OCI-LY1 (cell line): ENCODE measurements around the gene PCAT6.

Experiments used
- H2AFZ ChIP-seq: fragments of 200-600 bp; sonication (generic), shearing (Covaris generic); 2 replicates; pipeline ENCODE4 v1.6.0; 2014; ENCODE audit warnings: antibody characterized with exemption, mild to moderate bottlenecking, low read length
- H3F3A ChIP-seq: fragments of 200-600 bp; sonication (generic), shearing (Covaris generic); 2 replicates; pipeline ENCODE4 v1.6.0; 2014; ENCODE audit warnings: mild to moderate bottlenecking, antibody characterized with exemption, low read length, moderate library complexity; ENCODE audit not compliant: insufficient read depth
- H3K27ac ChIP-seq: fragments of 200-600 bp; sonication (generic); 2 replicates; pipeline ENCODE4 v1.5.1; 2014; ENCODE audit warnings: low read length, mixed run types, mild to moderate bottlenecking, low read depth; ENCODE audit not compliant: poor library complexity, severe bottlenecking
- H3K27me3 ChIP-seq: fragments of 200-600 bp; sonication (generic); 2 replicates; pipeline ENCODE4 v1.6.0; 2014; ENCODE audit warnings: antibody characterized with exemption, mild to moderate bottlenecking, low read length, moderate library complexity; ENCODE audit not compliant: insufficient read depth
- H3K36me3 ChIP-seq: fragments of 200-600 bp; sonication (generic); 2 replicates; pipeline ENCODE4 v1.6.1; 2014; ENCODE audit warnings: mild to moderate bottlenecking, antibody characterized with exemption, low read length, moderate library complexity, mixed read lengths; ENCODE audit not compliant: insufficient read depth
- H3K4me1 ChIP-seq: fragments of 200-600 bp; sonication (generic); 2 replicates; pipeline ENCODE4 v1.5.1; 2014; ENCODE audit warnings: mild to moderate bottlenecking, low read length, moderate library complexity; ENCODE audit not compliant: insufficient read depth, severe bottlenecking
- H3K4me2 ChIP-seq: fragments of 200-600 bp; sonication (generic), shearing (Covaris generic); 2 replicates; pipeline ENCODE4 v1.6.1; 2014; ENCODE audit warnings: low read length
- H3K4me3 ChIP-seq: fragments of 200-600 bp; sonication (generic); 2 replicates; pipeline ENCODE4 v1.5.1; 2014; ENCODE audit warnings: low read length, low read depth, mild to moderate bottlenecking, mixed read lengths; ENCODE audit not compliant: poor library complexity, severe bottlenecking
- H3K79me2 ChIP-seq: fragments of 200-600 bp; shearing (Covaris generic); 2 replicates; pipeline ENCODE4 v1.6.1; 2016; ENCODE audit warnings: mixed run types, low read length, mixed read lengths; ENCODE audit not compliant: insufficient read depth
- H3K9ac ChIP-seq: fragments of 200-600 bp; sonication (generic), shearing (Covaris generic); 2 replicates; pipeline ENCODE4 v1.6.1; 2014; ENCODE audit warnings: mild to moderate bottlenecking, low read length, mixed read lengths
- H3K9me2 ChIP-seq: fragments of 200-600 bp; sonication (generic), shearing (Covaris generic); 2 replicates; pipeline ENCODE4 v1.6.1; 2014; ENCODE audit warnings: low read depth, mild to moderate bottlenecking, low read length, mixed read lengths
- H3K9me3 ChIP-seq: fragments of 200-600 bp; shearing (Covaris generic); 2 replicates; pipeline ENCODE4 v1.6.1; 2014; ENCODE audit warnings: low read length, mixed read lengths
- H4K20me1 ChIP-seq: fragments of 200-600 bp; sonication (generic), shearing (Covaris generic); 2 replicates; pipeline ENCODE4 v1.6.0; 2016; ENCODE audit warnings: mild to moderate bottlenecking, low read length; ENCODE audit not compliant: insufficient read depth
- CTCF ChIP-seq: fragments of 200-600 bp; sonication (generic), shearing (Covaris generic); IDR thresholded peaks from 2 replicates; pipeline ENCODE4 v1.5.1; 2017; ENCODE audit warnings: mild to moderate bottlenecking, antibody characterized with exemption, low read length, moderate library complexity, mixed read lengths
- EZH2 ChIP-seq: fragments of 200-600 bp; sonication (generic), shearing (Covaris generic); IDR thresholded peaks from 2 replicates; pipeline ENCODE4 v1.8.0; 2017; ENCODE audit warnings: borderline replicate concordance, mixed run types, mild to moderate bottlenecking, antibody characterized with exemption, low read length, moderate library complexity, mixed read lengths

The PCAT6 gene

GRCh38 chr1:202837746-202838262 lies 27.1 kb downstream of the PCAT6 start:
- H4K20me1 ChIP-seq = no peaks in the 10 kb centered on the region
- H3K4me1 ChIP-seq = no peaks in the 10 kb centered on the region
- H3F3A ChIP-seq = no peaks in the 10 kb centered on the region
- no peak overlapping the region for H2AFZ ChIP-seq
- peaks cover 3% of the 10 kb centered on the region; the same call in 1 of the 2 replicates for H3K27me3 ChIP-seq
- no peaks in the 10 kb centered on the region for H3K9me3 ChIP-seq
- no peaks in the 10 kb centered on the region for H3K79me2 ChIP-seq
- H3K27ac ChIP-seq = no peak overlapping the region
- H3K9me2 ChIP-seq = no peaks in the 10 kb centered on the region
- H3K4me2 ChIP-seq = no peak overlapping the region
- TF ChIP-seq EZH2 = no peak
- TF ChIP-seq CTCF = no peak
- no peaks in the 10 kb centered on the region for H3K36me3 ChIP-seq
- H3K9ac ChIP-seq = no peak overlapping the region
- no peak overlapping the region for H3K4me3 ChIP-seq

- H3K27me3 ChIP-seq = peaks cover 6% of the 10 kb centered on the region; the same call in 1 of the 2 replicates
- no peak overlapping the region for H2AFZ ChIP-seq
- H3F3A ChIP-seq = no peaks in the 10 kb centered on the region
- H4K20me1 ChIP-seq = no peaks in the 10 kb centered on the region
- no peaks in the 10 kb centered on the region for H3K9me3 ChIP-seq
- H3K36me3 ChIP-seq = no peaks in the 10 kb centered on the region
- no peak overlapping the region for H3K4me2 ChIP-seq
- no peak overlapping the region for H3K9ac ChIP-seq
- H3K4me3 ChIP-seq = no peak overlapping the region
- H3K79me2 ChIP-seq = no peaks in the 10 kb centered on the region
- H3K27ac ChIP-seq = no peak overlapping the region
- TF ChIP-seq EZH2 (no peak), CTCF (no peak)
- no peaks in the 10 kb centered on the region for H3K9me2 ChIP-seq
- H3K4me1 ChIP-seq = no peaks in the 10 kb centered on the region
These were observed 32.3 kb downstream of the PCAT6 start for GRCh38 chr1:202843081-202843480.

GRCh38 chr1:202844259-202844658 lies 33.5 kb downstream of the PCAT6 start:
- Histone ChIP-seq H3K9me2 (no peaks in the 10 kb centered on the region), H3K27me3 (peaks cover 11% of the 10 kb centered on the region), H3K4me3 (no peak overlapping the region), H4K20me1 (no peaks in the 10 kb centered on the region), H3K79me2 (no peaks in the 10 kb centered on the region), H3K9me3 (no peaks in the 10 kb centered on the region), H2AFZ (no peak overlapping the region), H3K4me1 (no peaks in the 10 kb centered on the region), H3K27ac (no peak overlapping the region), H3F3A (no peaks in the 10 kb centered on the region), H3K4me2 (no peak overlapping the region), H3K9ac (no peak overlapping the region), H3K36me3 (no peaks in the 10 kb centered on the region)
- no peak for TF ChIP-seq CTCF
- TF ChIP-seq EZH2 = no peak
